HEK293 (cell line): Measurements from ENCODE around the gene CD2BP2.
A peak's percentile ranks its signal among the peaks of the same experiment; 100 is the strongest.

ENCODE experiments used
- BCL6B ChIP-seq: fragments of 450-650 bp; formaldehyde crosslinking; IDR thresholded peaks from 2 replicates; pipeline ENCODE4 v1.5.1; 2017; ENCODE audit warnings: missing biosample characterization, missing genetic modification characterization
- HOXC10 ChIP-seq: sonication (generic); formaldehyde crosslinking; IDR thresholded peaks from 2 replicates; pipeline ENCODE4 v1.8.1; 2023; ENCODE audit warnings: mild to moderate bottlenecking, missing genetic modification reagents
- KLF1 ChIP-seq: fragments of 450-650 bp; formaldehyde crosslinking; IDR thresholded peaks from 2 replicates; pipeline ENCODE4 v1.5.1; 2016; ENCODE audit warnings: missing biosample characterization, missing genetic modification characterization
- KLF16 ChIP-seq: fragments of 450-650 bp; formaldehyde crosslinking; IDR thresholded peaks from 2 replicates; pipeline ENCODE4 v1.5.1; 2017; ENCODE audit warnings: missing biosample characterization, missing genetic modification characterization
- MYNN ChIP-seq: fragments of 450-650 bp; formaldehyde crosslinking; IDR thresholded peaks from 2 replicates; pipeline ENCODE4 v1.5.1; 2016; ENCODE audit warnings: missing biosample characterization, missing genetic modification characterization, borderline replicate concordance
- MZF1 ChIP-seq: fragments of 450-650 bp; formaldehyde crosslinking; IDR thresholded peaks from 2 replicates; pipeline ENCODE4 v1.5.1; 2017; ENCODE audit warnings: missing biosample characterization, missing genetic modification characterization, borderline replicate concordance
- PBX3 ChIP-seq: sonication (generic); formaldehyde crosslinking; IDR thresholded peaks from 2 replicates; pipeline ENCODE4 v1.8.1; 2022; ENCODE audit warnings: mild to moderate bottlenecking, moderate library complexity, missing genetic modification reagents
- SALL2 ChIP-seq: fragments of 450-650 bp; formaldehyde crosslinking; IDR thresholded peaks from 2 replicates; pipeline ENCODE4 v1.5.0; 2017; ENCODE audit warnings: missing biosample characterization, mild to moderate bottlenecking, missing genetic modification characterization, borderline replicate concordance
- SETDB1 ChIP-seq: IDR thresholded peaks from one replicate; pipeline ENCODE4 v1.6.1; 2017; ENCODE audit warnings: mild to moderate bottlenecking, low read length, moderate library complexity, mixed read lengths; ENCODE audit not compliant: insufficient read length
- ZBTB1 ChIP-seq: fragments of 450-650 bp; formaldehyde crosslinking; IDR thresholded peaks from 2 replicates; pipeline ENCODE4 v1.5.1; 2016; ENCODE audit warnings: missing biosample characterization, missing genetic modification characterization
- ZBTB11 ChIP-seq: fragments of 450-650 bp; formaldehyde crosslinking; conservative IDR thresholded peaks from 2 replicates; pipeline ENCODE4 v1.5.1; 2016; ENCODE audit warnings: low read depth, missing biosample characterization, missing genetic modification characterization
- ZBTB17 ChIP-seq: fragments of 450-650 bp; formaldehyde crosslinking; IDR thresholded peaks from 2 replicates; pipeline ENCODE4 v1.5.1; 2016; ENCODE audit warnings: missing biosample characterization, missing genetic modification characterization
- ZBTB21 ChIP-seq: fragments of 450-650 bp; formaldehyde crosslinking; IDR thresholded peaks from 2 replicates; pipeline ENCODE4 v1.5.1; 2017; ENCODE audit warnings: missing biosample characterization, missing genetic modification characterization
- ZBTB48 ChIP-seq: fragments of 450-650 bp; formaldehyde crosslinking; IDR thresholded peaks from 2 replicates; pipeline ENCODE4 v1.5.1; 2016; ENCODE audit warnings: missing biosample characterization, missing genetic modification characterization
- ZBTB7A ChIP-seq: fragments of 450-650 bp; formaldehyde crosslinking; IDR thresholded peaks from 2 replicates; pipeline ENCODE4 v1.5.1; 2016; ENCODE audit warnings: low read depth, missing biosample characterization, missing genetic modification characterization
- ZFP3 ChIP-seq: fragments of 450-650 bp; formaldehyde crosslinking; IDR thresholded peaks from 2 replicates; pipeline ENCODE4 v1.5.1; 2016; ENCODE audit warnings: low read depth, missing biosample characterization, missing genetic modification characterization
- ZNF121 ChIP-seq: fragments of 450-650 bp; formaldehyde crosslinking; IDR thresholded peaks from 2 replicates; pipeline ENCODE4 v1.5.1; 2016; ENCODE audit warnings: missing biosample characterization, missing genetic modification characterization
- ZNF16 ChIP-seq: fragments of 450-650 bp; formaldehyde crosslinking; IDR thresholded peaks from 2 replicates; pipeline ENCODE4 v1.5.1; 2016; ENCODE audit warnings: low read depth, missing biosample characterization, missing genetic modification characterization
- ZNF211 ChIP-seq: fragments of 450-650 bp; formaldehyde crosslinking; IDR thresholded peaks from 2 replicates; pipeline ENCODE4 v1.5.1; 2016; ENCODE audit warnings: low read depth, missing biosample characterization, missing genetic modification characterization
- ZNF239 ChIP-seq: fragments of 450-650 bp; formaldehyde crosslinking; IDR thresholded peaks from 2 replicates; pipeline ENCODE4 v1.5.1; 2016; ENCODE audit warnings: missing biosample characterization, missing genetic modification characterization
- ZNF311 ChIP-seq: fragments of 450-650 bp; formaldehyde crosslinking; IDR thresholded peaks from 2 replicates; pipeline ENCODE4 v1.5.1; 2017; ENCODE audit warnings: missing biosample characterization, missing genetic modification characterization, borderline replicate concordance
- ZNF350 ChIP-seq: fragments of 450-650 bp; formaldehyde crosslinking; IDR thresholded peaks from 2 replicates; pipeline ENCODE4 v1.5.0; 2017; ENCODE audit warnings: missing biosample characterization, mild to moderate bottlenecking, missing genetic modification characterization
- ZNF37A ChIP-seq: fragments of 450-650 bp; IDR thresholded peaks from 2 replicates; pipeline ENCODE4 v1.5.1; 2018; ENCODE audit warnings: missing biosample characterization, missing genetic modification characterization
- ZNF473 ChIP-seq: fragments of 450-650 bp; formaldehyde crosslinking; IDR thresholded peaks from 2 replicates; pipeline ENCODE4 v1.5.1; 2017; ENCODE audit warnings: missing biosample characterization, missing genetic modification characterization
- ZNF521 ChIP-seq: fragments of 450-650 bp; formaldehyde crosslinking; IDR thresholded peaks from 2 replicates; pipeline ENCODE4 v1.5.1; 2017; ENCODE audit warnings: missing biosample characterization, mild to moderate bottlenecking, missing genetic modification characterization
- ZNF561 ChIP-seq: fragments of 450-650 bp; IDR thresholded peaks from 2 replicates; pipeline ENCODE4 v1.5.1; 2018; ENCODE audit warnings: missing biosample characterization, missing genetic modification characterization, borderline replicate concordance
- ZNF610 ChIP-seq: fragments of 450-650 bp; formaldehyde crosslinking; IDR thresholded peaks from 2 replicates; pipeline ENCODE4 v1.5.1; 2016; ENCODE audit warnings: missing biosample characterization, missing genetic modification characterization, borderline replicate concordance
- ZNF624 ChIP-seq: fragments of 450-650 bp; formaldehyde crosslinking; IDR thresholded peaks from 2 replicates; pipeline ENCODE4 v1.5.1; 2017; ENCODE audit warnings: missing biosample characterization, missing genetic modification characterization
- ZNF626 ChIP-seq: fragments of 450-650 bp; sonication (Bioruptor Pico); formaldehyde crosslinking; IDR thresholded peaks from 2 replicates; pipeline ENCODE4 v1.5.1; 2018; ENCODE audit warnings: missing biosample characterization, missing genetic modification characterization, inconsistent platforms
- ZNF654 ChIP-seq: fragments of 450-650 bp; formaldehyde crosslinking; IDR thresholded peaks from 2 replicates; pipeline ENCODE4 v1.5.1; 2016; ENCODE audit warnings: low read depth, missing biosample characterization, missing genetic modification characterization
- ZNF660 ChIP-seq: fragments of 450-650 bp; IDR thresholded peaks from 2 replicates; pipeline ENCODE4 v1.5.1; 2018; ENCODE audit warnings: missing biosample characterization, mild to moderate bottlenecking, missing genetic modification characterization
- ZNF747 ChIP-seq: fragments of 450-650 bp; formaldehyde crosslinking; IDR thresholded peaks from 2 replicates; pipeline ENCODE4 v1.5.1; 2016; ENCODE audit warnings: missing biosample characterization, missing genetic modification characterization
- ZSCAN23 ChIP-seq: fragments of 450-650 bp; formaldehyde crosslinking; IDR thresholded peaks from 2 replicates; pipeline ENCODE4 v1.5.1; 2016; ENCODE audit warnings: missing biosample characterization, missing genetic modification characterization
- ZXDB ChIP-seq: fragments of 450-650 bp; formaldehyde crosslinking; IDR thresholded peaks from 2 replicates; pipeline ENCODE4 v1.5.1; 2016; ENCODE audit warnings: missing biosample characterization, missing genetic modification characterization
- TF ChIP-seq, protein P1 (sequence below): fragments of 450-650 bp; formaldehyde crosslinking; IDR thresholded peaks from 2 replicates; pipeline ENCODE4 v1.5.1; 2016; ENCODE audit warnings: missing biosample characterization, missing genetic modification characterization

The CD2BP2 gene

GRCh38 chr16:30355144-30355953 is at the start of gene CD2BP2 (continued):
- TF ChIP-seq BCL6B (tag by site-specific recombination) (peak; percentile 89), PBX3 (CRISPR knock-in tag) (0 out of 2 replicates have a peak, but pooled peaks have one; percentile 4), ZSCAN23 (tag by site-specific recombination) (no peak; the same call in 1 of the 2 replicates), ZBTB21 (tag by site-specific recombination) (peak; percentile 96), ZNF473 (tag by site-specific recombination) (no peak), ZNF626 (no peak), ZNF610 (0 out of 2 replicates have a peak, but pooled peaks have one; percentile 36), ZNF239 (tag by site-specific recombination) (0 out of 2 replicates have a peak, but pooled peaks have one; percentile 59), ZBTB1 (no peak), ZNF747 (tag by site-specific recombination) (no peak), ZNF624 (tag by site-specific recombination) (no peak), ZNF521 (tag by site-specific recombination) (no peak), ZNF654 (tag by site-specific recombination) (no peak), KLF16 (tag by site-specific recombination) (peak; percentile 27), ZFP3 (tag by site-specific recombination) (peak; percentile 24; the same call in 1 of the 2 replicates), ZBTB48 (tag by site-specific recombination) (peak; percentile 94), ZBTB11 (peak; percentile 97), ZNF16 (no peak), ZNF211 (no peak), KLF1 (tag by site-specific recombination) (peak; percentile 13), ZNF660 (tag by site-specific recombination) (peak; percentile 32; the same call in 1 of the 2 replicates), ZBTB17 (tag by site-specific recombination) (peak; percentile 92), ZXDB (peak; percentile 92), SALL2 (no peak), SETDB1 (no peak), ZNF37A (tag by site-specific recombination) (no peak), ZNF311 (tag by site-specific recombination) (no peak), ZNF121 (tag by site-specific recombination) (no peak), ZNF350 (no peak), ZNF561 (peak; percentile 75), MYNN (tag by site-specific recombination) (no peak), MZF1 (tag by site-specific recombination) (no peak), HOXC10 (CRISPR knock-in tag) (no peak), ZBTB7A (tag by site-specific recombination) (peak; percentile 15; the same call in 1 of the 2 replicates)
- TF ChIP-seq, protein P1, sequence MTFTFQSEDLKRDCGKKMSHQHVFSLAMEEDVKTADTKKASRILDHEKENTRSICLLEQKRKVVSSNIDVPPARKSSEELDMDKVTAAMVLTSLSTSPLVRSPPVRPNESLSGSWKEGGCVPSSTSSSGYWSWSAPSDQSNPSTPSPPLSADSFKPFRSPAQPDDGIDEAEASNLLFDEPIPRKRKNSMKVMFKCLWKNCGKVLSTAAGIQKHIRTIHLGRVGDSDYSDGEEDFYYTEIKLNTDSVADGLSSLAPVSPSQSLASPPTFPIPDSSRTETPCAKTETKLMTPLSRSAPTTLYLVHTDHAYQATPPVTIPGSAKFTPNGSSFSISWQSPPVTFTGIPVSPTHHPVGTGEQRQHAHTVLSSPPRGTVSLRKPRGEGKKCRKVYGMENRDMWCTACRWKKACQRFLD (tag by site-specific recombination): no peak
